HG03139 (cell line): Measurements from ENCODE around the gene RAB11FIP2.

Experiments
- ATAC-seq: cut with Tn5 transposase; IDR thresholded peaks from one replicate; pipeline ENCODE4 v1.9.1; 2021; ENCODE audit not compliant: unreplicated experiment

Gene RAB11FIP2

GRCh38 chr10:117987244-117987909 lies 59.4 kb downstream of the RAB11FIP2 start:
- no peak for ATAC-seq

GRCh38 chr10:117983961-117984360 lies 62.8 kb downstream of the RAB11FIP2 start:
- no peak for ATAC-seq

- no peak for ATAC-seq
Observed at GRCh38 chr10:117980755-117981702, 65.7 kb downstream of the RAB11FIP2 start.

- ATAC-seq, result no peak
Observed at GRCh38 chr10:117980216-117980615, 66.5 kb downstream of the RAB11FIP2 start.

- ATAC-seq, result no peak
Observed at GRCh38 chr10:117972168-117972837, 74.4 kb downstream of the RAB11FIP2 start.

- no peak for ATAC-seq
Observed at GRCh38 chr10:117970962-117971361, 75.8 kb downstream of the RAB11FIP2 start.

GRCh38 chr10:117969592-117969991 lies 77.1 kb downstream of the RAB11FIP2 start:
- ATAC-seq, result no peak

GRCh38 chr10:117968354-117969182 lies 78.2 kb downstream of the RAB11FIP2 start:
- no peak for ATAC-seq

- ATAC-seq, result no peak
Observed at GRCh38 chr10:117967149-117967650, 79.5 kb downstream of the RAB11FIP2 start.

GRCh38 chr10:117965984-117966383 lies 80.8 kb downstream of the RAB11FIP2 start:
- no peak for ATAC-seq

- no peak for ATAC-seq
Observed at GRCh38 chr10:117964536-117964935, 82.2 kb downstream of the RAB11FIP2 start.

- no peak for ATAC-seq
Observed at GRCh38 chr10:117960345-117960935, 86.3 kb downstream of the RAB11FIP2 start.

- no peak for ATAC-seq
Observed at GRCh38 chr10:117956972-117957371, 89.8 kb downstream of the RAB11FIP2 start.

GRCh38 chr10:117955176-117955575 lies 91.6 kb downstream of the RAB11FIP2 start:
- ATAC-seq, result no peak
